ENCODE data around the gene ME3.

Gene ME3

GRCh38 chr11:86673872-86674750 is 1.7 kb upstream of the ME3 start:
- Histone ChIP-seq H3K9me3 (ENCODE audit: insufficient read depth, low read depth, low read length) (no peaks in the 10 kb centered on the region), H3K36me3 (ENCODE audit: insufficient read depth, low read length) (no peaks in the 10 kb centered on the region), H3K4me3 (ENCODE audit: low read length) (no peak overlapping the region), H3K9ac (ENCODE audit: low read depth, low read length) (no peak overlapping the region), H3K27me3 (ENCODE audit: insufficient read depth, low read length) (peaks cover 44% of the 10 kb centered on the region), H3K4me1 (ENCODE audit: insufficient read depth, low read length) (peaks cover 35% of the 10 kb centered on the region), H3K27ac (ENCODE audit: low read depth, low read length) (no peak overlapping the region)
- WGBS, result 92% methylated on average over 6 of the region's 6 CpGs

- Histone ChIP-seq H3K36me3 (ENCODE audit: insufficient read depth, low read length) (no peaks in the 10 kb centered on the region), H3K9ac (ENCODE audit: low read depth, low read length) (no peak overlapping the region), H3K27ac (ENCODE audit: low read depth, low read length) (no peak overlapping the region), H3K4me1 (ENCODE audit: insufficient read depth, low read length) (peaks cover 29% of the 10 kb centered on the region), H3K9me3 (ENCODE audit: insufficient read depth, low read depth, low read length) (no peaks in the 10 kb centered on the region), H3K27me3 (ENCODE audit: insufficient read depth, low read length) (peaks cover 44% of the 10 kb centered on the region), H3K4me3 (ENCODE audit: low read length) (no peak overlapping the region)
- whole genome bisulfite sequencing, result 89% methylated on average over 8 of the region's 8 CpGs
Measured at GRCh38 chr11:86673055-86673843, 833 bp upstream of the ME3 start.

GRCh38 chr11:86671531-86672006 is 847 bp downstream of the ME3 start:
- peak overlapping the region; percentile 77 for H3K4me3 ChIP-seq (ENCODE audit: low read length)
- peaks cover 13% of the 10 kb centered on the region; the same call in 1 of the 2 replicates for H3K4me1 ChIP-seq (ENCODE audit: insufficient read depth, low read length)
- H3K27me3 ChIP-seq (ENCODE audit: insufficient read depth, low read length), result peaks cover 44% of the 10 kb centered on the region
- H3K9ac ChIP-seq (ENCODE audit: low read depth, low read length), result peak overlapping the region; percentile 72
- H3K36me3 ChIP-seq (ENCODE audit: insufficient read depth, low read length), result no peaks in the 10 kb centered on the region
- no peak overlapping the region for H3K27ac ChIP-seq (ENCODE audit: low read depth, low read length)
- no peaks in the 10 kb centered on the region for H3K9me3 ChIP-seq (ENCODE audit: insufficient read depth, low read depth, low read length)
- WGBS, result 2% methylated on average over 33 of the region's 33 CpGs

GRCh38 chr11:86670911-86671310 is 1.5 kb downstream of the ME3 start:
- H3K9me3 ChIP-seq (ENCODE audit: insufficient read depth, low read depth, low read length), result no peaks in the 10 kb centered on the region
- H3K36me3 ChIP-seq (ENCODE audit: insufficient read depth, low read length), result no peaks in the 10 kb centered on the region
- 0 out of 2 replicates have a peak overlapping the region, but pooled peaks have one; percentile 72 for H3K9ac ChIP-seq (ENCODE audit: low read depth, low read length)
- H3K27me3 ChIP-seq (ENCODE audit: insufficient read depth, low read length), result peaks cover 44% of the 10 kb centered on the region
- peaks cover 20% of the 10 kb centered on the region; the same call in 1 of the 2 replicates for H3K4me1 ChIP-seq (ENCODE audit: insufficient read depth, low read length)
- no peak overlapping the region for H3K27ac ChIP-seq (ENCODE audit: low read depth, low read length)
- peak overlapping the region; percentile 77 for H3K4me3 ChIP-seq (ENCODE audit: low read length)
- 69% methylated on average over 3 of the region's 3 CpGs for WGBS

GRCh38 chr11:86670181-86670580 is 2.2 kb downstream of the ME3 start:
- Histone ChIP-seq H3K4me3 (ENCODE audit: low read length) (no peak overlapping the region), H3K27me3 (ENCODE audit: insufficient read depth, low read length) (peaks cover 44% of the 10 kb centered on the region), H3K27ac (ENCODE audit: low read depth, low read length) (no peak overlapping the region), H3K36me3 (ENCODE audit: insufficient read depth, low read length) (no peaks in the 10 kb centered on the region), H3K4me1 (ENCODE audit: insufficient read depth, low read length) (peaks cover 20% of the 10 kb centered on the region; the same call in 1 of the 2 replicates), H3K9ac (ENCODE audit: low read depth, low read length) (no peak overlapping the region), H3K9me3 (ENCODE audit: insufficient read depth, low read depth, low read length) (no peaks in the 10 kb centered on the region)
- WGBS, result 71% methylated on average over 5 of the region's 5 CpGs

- Histone ChIP-seq H3K4me1 (ENCODE audit: insufficient read depth, low read length) (peaks cover 20% of the 10 kb centered on the region; the same call in 1 of the 2 replicates), H3K27me3 (ENCODE audit: insufficient read depth, low read length) (peaks cover 43% of the 10 kb centered on the region), H3K9ac (ENCODE audit: low read depth, low read length) (no peak overlapping the region), H3K36me3 (ENCODE audit: insufficient read depth, low read length) (no peaks in the 10 kb centered on the region), H3K4me3 (ENCODE audit: low read length) (no peak overlapping the region), H3K9me3 (ENCODE audit: insufficient read depth, low read depth, low read length) (no peaks in the 10 kb centered on the region), H3K27ac (ENCODE audit: low read depth, low read length) (no peak overlapping the region)
- WGBS, result 77% methylated on average over 3 of the region's 7 CpGs
Measured at GRCh38 chr11:86669424-86669823, 3.0 kb downstream of the ME3 start.

- Histone ChIP-seq H3K27ac (ENCODE audit: low read depth, low read length) (no peak overlapping the region), H3K4me1 (ENCODE audit: insufficient read depth, low read length) (peaks cover 20% of the 10 kb centered on the region; the same call in 1 of the 2 replicates), H3K4me3 (ENCODE audit: low read length) (no peak overlapping the region), H3K9me3 (ENCODE audit: insufficient read depth, low read depth, low read length) (no peaks in the 10 kb centered on the region), H3K9ac (ENCODE audit: low read depth, low read length) (no peak overlapping the region), H3K36me3 (ENCODE audit: insufficient read depth, low read length) (no peaks in the 10 kb centered on the region), H3K27me3 (ENCODE audit: insufficient read depth, low read length) (peaks cover 38% of the 10 kb centered on the region)
Measured at GRCh38 chr11:86668929-86669328, 3.5 kb downstream of the ME3 start.

GRCh38 chr11:86666193-86666592 is 6.2 kb downstream of the ME3 start:
- Histone ChIP-seq H3K27ac (ENCODE audit: low read depth, low read length) (no peak overlapping the region), H3K27me3 (ENCODE audit: insufficient read depth, low read length) (peaks cover 11% of the 10 kb centered on the region), H3K4me3 (ENCODE audit: low read length) (no peak overlapping the region), H3K4me1 (ENCODE audit: insufficient read depth, low read length) (peaks cover 14% of the 10 kb centered on the region; the same call in 1 of the 2 replicates), H3K9me3 (ENCODE audit: insufficient read depth, low read depth, low read length) (no peaks in the 10 kb centered on the region), H3K36me3 (ENCODE audit: insufficient read depth, low read length) (no peaks in the 10 kb centered on the region), H3K9ac (ENCODE audit: low read depth, low read length) (no peak overlapping the region)
- WGBS, result 20% methylated on average over 1 of the region's 1 CpG

GRCh38 chr11:86664930-86665329 is 7.5 kb downstream of the ME3 start:
- peaks cover 12% of the 10 kb centered on the region; the same call in 1 of the 2 replicates for H3K4me1 ChIP-seq (ENCODE audit: insufficient read depth, low read length)
- no peak overlapping the region for H3K4me3 ChIP-seq (ENCODE audit: low read length)
- H3K9me3 ChIP-seq (ENCODE audit: insufficient read depth, low read depth, low read length), result no peaks in the 10 kb centered on the region
- H3K9ac ChIP-seq (ENCODE audit: low read depth, low read length), result no peak overlapping the region
- no peaks in the 10 kb centered on the region for H3K27me3 ChIP-seq (ENCODE audit: insufficient read depth, low read length)
- H3K27ac ChIP-seq (ENCODE audit: low read depth, low read length), result no peak overlapping the region
- no peaks in the 10 kb centered on the region for H3K36me3 ChIP-seq (ENCODE audit: insufficient read depth, low read length)
- 86% methylated on average over 3 of the region's 3 CpGs for WGBS

GRCh38 chr11:86663761-86664160 is 8.7 kb downstream of the ME3 start:
- Histone ChIP-seq H3K27me3 (ENCODE audit: insufficient read depth, low read length) (no peaks in the 10 kb centered on the region), H3K4me3 (ENCODE audit: low read length) (no peak overlapping the region), H3K9me3 (ENCODE audit: insufficient read depth, low read depth, low read length) (no peaks in the 10 kb centered on the region), H3K27ac (ENCODE audit: low read depth, low read length) (no peak overlapping the region), H3K4me1 (ENCODE audit: insufficient read depth, low read length) (peaks cover 7% of the 10 kb centered on the region; the same call in 1 of the 2 replicates), H3K9ac (ENCODE audit: low read depth, low read length) (no peak overlapping the region), H3K36me3 (ENCODE audit: insufficient read depth, low read length) (no peaks in the 10 kb centered on the region)
- 95% methylated on average over 3 of the region's 4 CpGs for WGBS

- Histone ChIP-seq H3K27ac (ENCODE audit: low read depth, low read length) (no peak overlapping the region), H3K9me3 (ENCODE audit: insufficient read depth, low read depth, low read length) (no peaks in the 10 kb centered on the region), H3K4me3 (ENCODE audit: low read length) (no peak overlapping the region), H3K9ac (ENCODE audit: low read depth, low read length) (no peak overlapping the region), H3K4me1 (ENCODE audit: insufficient read depth, low read length) (peaks cover 7% of the 10 kb centered on the region; the same call in 1 of the 2 replicates), H3K27me3 (ENCODE audit: insufficient read depth, low read length) (no peaks in the 10 kb centered on the region), H3K36me3 (ENCODE audit: insufficient read depth, low read length) (no peaks in the 10 kb centered on the region)
- 94% methylated on average over 3 of the region's 3 CpGs for WGBS
Measured at GRCh38 chr11:86663291-86663690, 9.1 kb downstream of the ME3 start.

All from HUES64 (cell line).